Measurements from ENCODE around the gene SPATA19. TPM values are rescaled to one million over a fixed set of nuclear protein-coding genes. Genes with fewer than 3 reads are reported as not detected.

Gene SPATA19
- total RNA-seq, 1 experiment from 2014 or later, result not detected

DNA sequence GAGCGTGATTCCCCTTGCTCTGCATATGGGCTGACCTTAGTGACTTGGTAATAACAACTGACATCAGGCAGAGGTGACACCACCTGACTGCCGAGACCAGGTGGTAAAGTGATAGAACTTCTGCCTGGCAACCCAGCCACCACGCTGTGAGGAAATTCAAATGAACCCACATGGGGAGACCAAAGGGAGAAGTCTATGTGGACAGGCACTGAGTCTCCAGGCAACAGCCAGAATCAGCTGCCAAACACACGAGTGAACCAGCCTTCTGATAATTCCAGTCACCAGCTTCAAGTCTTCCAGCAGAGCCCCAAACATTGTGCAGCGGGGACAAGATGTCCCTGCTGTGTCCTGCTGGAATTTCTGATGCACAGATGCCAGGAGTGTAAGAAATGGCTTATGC is 29.7 kb downstream of the SPATA19 start:
- Histone ChIP-seq H3K27ac (ENCODE audit: low read length) (no peak overlapping the region), H3K4me1 (ENCODE audit: control insufficient read depth, insufficient read depth, low read length) (no peaks in the 10 kb centered on the region), H3K9me3 (ENCODE audit: control insufficient read depth, insufficient read depth, low read depth, low read length) (no peaks in the 10 kb centered on the region), H3K4me3 (ENCODE audit: low read depth in 2 of 2, low read length in 2 of 2) (no peak overlapping the region), H3K36me3 (ENCODE audit: control insufficient read depth, insufficient read depth, low read length) (no peaks in the 10 kb centered on the region), H3K27me3 (ENCODE audit: control insufficient read depth, insufficient read depth, low read length) (no peaks in the 10 kb centered on the region; the same call in 1 of the 2 replicates)
- DNase-seq (ENCODE audit: low read depth, low spot score), result no peak
- no TSS peak for BruUV-seq (replicated peaks)
- TF ChIP-seq SIN3A (IDR thresholded peaks at IDR 0.05; ENCODE audit: borderline replicate concordance, insufficient read depth, low read depth, low read length), result no peak
- TF ChIP-seq, protein P1, sequence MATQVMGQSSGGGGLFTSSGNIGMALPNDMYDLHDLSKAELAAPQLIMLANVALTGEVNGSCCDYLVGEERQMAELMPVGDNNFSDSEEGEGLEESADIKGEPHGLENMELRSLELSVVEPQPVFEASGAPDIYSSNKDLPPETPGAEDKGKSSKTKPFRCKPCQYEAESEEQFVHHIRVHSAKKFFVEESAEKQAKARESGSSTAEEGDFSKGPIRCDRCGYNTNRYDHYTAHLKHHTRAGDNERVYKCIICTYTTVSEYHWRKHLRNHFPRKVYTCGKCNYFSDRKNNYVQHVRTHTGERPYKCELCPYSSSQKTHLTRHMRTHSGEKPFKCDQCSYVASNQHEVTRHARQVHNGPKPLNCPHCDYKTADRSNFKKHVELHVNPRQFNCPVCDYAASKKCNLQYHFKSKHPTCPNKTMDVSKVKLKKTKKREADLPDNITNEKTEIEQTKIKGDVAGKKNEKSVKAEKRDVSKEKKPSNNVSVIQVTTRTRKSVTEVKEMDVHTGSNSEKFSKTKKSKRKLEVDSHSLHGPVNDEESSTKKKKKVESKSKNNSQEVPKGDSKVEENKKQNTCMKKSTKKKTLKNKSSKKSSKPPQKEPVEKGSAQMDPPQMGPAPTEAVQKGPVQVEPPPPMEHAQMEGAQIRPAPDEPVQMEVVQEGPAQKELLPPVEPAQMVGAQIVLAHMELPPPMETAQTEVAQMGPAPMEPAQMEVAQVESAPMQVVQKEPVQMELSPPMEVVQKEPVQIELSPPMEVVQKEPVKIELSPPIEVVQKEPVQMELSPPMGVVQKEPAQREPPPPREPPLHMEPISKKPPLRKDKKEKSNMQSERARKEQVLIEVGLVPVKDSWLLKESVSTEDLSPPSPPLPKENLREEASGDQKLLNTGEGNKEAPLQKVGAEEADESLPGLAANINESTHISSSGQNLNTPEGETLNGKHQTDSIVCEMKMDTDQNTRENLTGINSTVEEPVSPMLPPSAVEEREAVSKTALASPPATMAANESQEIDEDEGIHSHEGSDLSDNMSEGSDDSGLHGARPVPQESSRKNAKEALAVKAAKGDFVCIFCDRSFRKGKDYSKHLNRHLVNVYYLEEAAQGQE (IDR thresholded peaks at IDR 0.05; ENCODE audit: insufficient read depth in 1 of 2, low read depth in 2 of 2, low read length in 1 of 2), result no peak
- no peak for TF ChIP-seq POLR2AphosphoS5 (IDR thresholded peaks at IDR 0.05; ENCODE audit: low read depth, low read length)
- no peak for TF ChIP-seq TCF7L2 (IDR thresholded peaks at IDR 0.05; ENCODE audit: low read depth, low read length)
- TF ChIP-seq, protein P2, sequence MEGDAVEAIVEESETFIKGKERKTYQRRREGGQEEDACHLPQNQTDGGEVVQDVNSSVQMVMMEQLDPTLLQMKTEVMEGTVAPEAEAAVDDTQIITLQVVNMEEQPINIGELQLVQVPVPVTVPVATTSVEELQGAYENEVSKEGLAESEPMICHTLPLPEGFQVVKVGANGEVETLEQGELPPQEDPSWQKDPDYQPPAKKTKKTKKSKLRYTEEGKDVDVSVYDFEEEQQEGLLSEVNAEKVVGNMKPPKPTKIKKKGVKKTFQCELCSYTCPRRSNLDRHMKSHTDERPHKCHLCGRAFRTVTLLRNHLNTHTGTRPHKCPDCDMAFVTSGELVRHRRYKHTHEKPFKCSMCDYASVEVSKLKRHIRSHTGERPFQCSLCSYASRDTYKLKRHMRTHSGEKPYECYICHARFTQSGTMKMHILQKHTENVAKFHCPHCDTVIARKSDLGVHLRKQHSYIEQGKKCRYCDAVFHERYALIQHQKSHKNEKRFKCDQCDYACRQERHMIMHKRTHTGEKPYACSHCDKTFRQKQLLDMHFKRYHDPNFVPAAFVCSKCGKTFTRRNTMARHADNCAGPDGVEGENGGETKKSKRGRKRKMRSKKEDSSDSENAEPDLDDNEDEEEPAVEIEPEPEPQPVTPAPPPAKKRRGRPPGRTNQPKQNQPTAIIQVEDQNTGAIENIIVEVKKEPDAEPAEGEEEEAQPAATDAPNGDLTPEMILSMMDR (IDR thresholded peaks at IDR 0.05), result no peak
- ATAC-seq, result no peak
- ChIA-PET POLR2A (no interaction called here), CTCF (interaction anchor here (0.6 kb wide), 1 partner anchor 11 kb away, joined by 4 read pairs; no protein-coding TSS in a partner anchor)
- intact Hi-C loops (cut with micrococcal nuclease; ENCODE audit: unreplicated experiment), result no loop called here
- in situ Hi-C loops (cut with HindIII; ENCODE audit: low pct_unique_long_range_greater_than_20kb, low sequenced_read_pairs), result no loop called here

DNA sequence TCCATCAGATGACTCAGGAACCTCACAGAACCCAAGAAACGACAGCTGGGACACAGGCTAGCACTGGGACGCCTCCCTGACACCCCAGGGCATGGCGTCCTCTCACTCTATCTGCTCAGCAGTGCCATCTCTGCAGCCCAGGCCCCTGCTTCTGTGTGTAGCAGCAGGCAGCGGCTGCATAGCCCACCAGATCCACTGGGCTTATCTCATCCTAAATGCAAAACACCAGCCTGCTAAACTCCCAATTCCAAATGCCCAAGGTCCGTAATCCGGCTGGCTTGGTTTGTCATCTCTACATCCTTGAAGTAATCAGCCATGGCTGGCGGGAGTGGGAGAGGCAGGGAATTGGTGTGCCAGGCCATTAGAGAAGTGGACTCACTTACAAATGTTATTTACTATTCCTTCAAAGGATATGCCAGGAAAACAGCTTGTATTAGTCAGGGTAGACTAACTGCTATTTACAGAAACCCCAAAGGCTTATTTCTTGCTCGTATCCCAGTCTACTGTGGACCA is 30.7 kb downstream of the SPATA19 start:
- Histone ChIP-seq H3K9me3 (ENCODE audit: control insufficient read depth, insufficient read depth, low read depth, low read length) (no peaks in the 10 kb centered on the region), H3K4me1 (ENCODE audit: control insufficient read depth, insufficient read depth, low read length) (no peaks in the 10 kb centered on the region), H3K27me3 (ENCODE audit: control insufficient read depth, insufficient read depth, low read length) (no peaks in the 10 kb centered on the region; the same call in 1 of the 2 replicates), H3K4me3 (ENCODE audit: low read depth in 2 of 2, low read length in 2 of 2) (no peak overlapping the region), H3K36me3 (ENCODE audit: control insufficient read depth, insufficient read depth, low read length) (no peaks in the 10 kb centered on the region), H3K27ac (ENCODE audit: low read length) (no peak overlapping the region)
- CTCF ChIA-PET, result no interaction called here
- POLR2A ChIA-PET, result no interaction called here
- ATAC-seq (no peak), DNase-seq (ENCODE audit: low read depth, low spot score) (no peak)
- in situ Hi-C loops (cut with HindIII; ENCODE audit: low pct_unique_long_range_greater_than_20kb, low sequenced_read_pairs), result no loop called here
- BruUV-seq (replicated peaks), result no TSS peak
- TF ChIP-seq TCF7L2 (IDR thresholded peaks at IDR 0.05; ENCODE audit: low read depth, low read length) (no peak), SIN3A (IDR thresholded peaks at IDR 0.05; ENCODE audit: borderline replicate concordance, insufficient read depth, low read depth, low read length) (no peak), POLR2AphosphoS5 (IDR thresholded peaks at IDR 0.05; ENCODE audit: low read depth, low read length) (no peak)
- TF ChIP-seq, protein P2 (IDR thresholded peaks at IDR 0.05), result no peak
- TF ChIP-seq, protein P1 (IDR thresholded peaks at IDR 0.05; ENCODE audit: insufficient read depth in 1 of 2, low read depth in 2 of 2, low read length in 1 of 2), result no peak
- intact Hi-C loops (cut with micrococcal nuclease; ENCODE audit: unreplicated experiment), result no loop called here
